Effector CD4-positive, alpha-beta T cell (primary cell): ENCODE results near the gene NAA10.
A peak's percentile ranks its signal among the peaks of the same experiment; 100 is the strongest.

Experiments used
- DNase-seq: peaks from one replicate; pipeline ENCODE4 v3.0.0-alpha.2; 2020

Gene NAA10

GRCh38 chrX:153927922-153928760 is 6.7 kb downstream of the NAA10 start:
- peak; percentile 92 for DNase-seq

GRCh38 chrX:153927672-153927921 is 7.2 kb downstream of the NAA10 start:
- no peak for DNase-seq

GRCh38 chrX:153926858-153927671 is 7.8 kb downstream of the NAA10 start:
- peak; percentile 77 for DNase-seq

GRCh38 chrX:153926552-153926857 is 8.3 kb downstream of the NAA10 start:
- DNase-seq = no peak

GRCh38 chrX:153925739-153926551 is 8.9 kb downstream of the NAA10 start, which contains the start of gene ARHGAP4:
ARHGAP4 (minus strand) TSS chrX:153926264; CDS start chrX:153926202, 62 bp downstream.
- DNase-seq = peak; percentile 26

GRCh38 chrX:153925387-153925738 is 9.5 kb downstream of the NAA10 start:
- no peak for DNase-seq

- peak; percentile 40 for DNase-seq
Measured at GRCh38 chrX:153924149-153924861, 10.5 kb downstream of the NAA10 start.

GRCh38 chrX:153922932-153923857 is 11.6 kb downstream of the NAA10 start:
- no peak for DNase-seq

- no peak for DNase-seq
Measured at GRCh38 chrX:153921511-153922446, 13.1 kb downstream of the NAA10 start.

- DNase-seq = no peak
Measured at GRCh38 chrX:153921070-153921469, 13.8 kb downstream of the NAA10 start.

- no peak for DNase-seq
Measured at GRCh38 chrX:153920546-153920945, 14.3 kb downstream of the NAA10 start.

- no peak for DNase-seq
Measured at GRCh38 chrX:153919281-153919680, 15.6 kb downstream of the NAA10 start.

- no peak for DNase-seq
Measured at GRCh38 chrX:153917869-153918268, 17.0 kb downstream of the NAA10 start.

GRCh38 chrX:153913701-153914100 is 21.1 kb downstream of the NAA10 start:
- no peak for DNase-seq

- no peak for DNase-seq
Measured at GRCh38 chrX:153913211-153913610, 21.6 kb downstream of the NAA10 start.

GRCh38 chrX:153911798-153912197 is 23.0 kb downstream of the NAA10 start:
- DNase-seq = no peak

- no peak for DNase-seq
Measured at GRCh38 chrX:153910446-153910845, 24.4 kb downstream of the NAA10 start.

- DNase-seq = no peak
Measured at GRCh38 chrX:153909980-153910360, 24.9 kb downstream of the NAA10 start.

GRCh38 chrX:153909024-153909979 is 25.5 kb downstream of the NAA10 start:
- DNase-seq = no peak
